ENCODE data around the gene ATG10.

Gene ATG10

DNA sequence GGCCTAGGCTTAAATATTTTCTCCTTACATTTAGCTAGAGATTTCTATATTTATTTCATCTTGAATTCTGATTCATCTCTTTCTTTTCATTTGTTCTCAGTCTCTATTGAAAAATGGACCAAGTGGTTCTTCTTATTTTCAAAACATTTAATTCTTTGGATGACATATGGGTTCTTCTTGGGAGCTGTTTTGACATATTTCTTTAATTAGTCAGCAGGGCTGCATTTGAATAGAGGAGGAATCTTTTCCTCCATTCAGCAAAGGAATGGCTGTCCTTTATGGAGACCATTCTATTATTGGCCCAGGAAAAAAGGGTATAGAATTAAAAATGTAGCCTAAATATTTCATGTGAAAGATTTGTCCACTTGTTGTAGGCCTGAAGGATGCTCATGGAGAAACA lies 196.5 kb downstream of the ATG10 start:
- no peak for DNase-seq

DNA sequence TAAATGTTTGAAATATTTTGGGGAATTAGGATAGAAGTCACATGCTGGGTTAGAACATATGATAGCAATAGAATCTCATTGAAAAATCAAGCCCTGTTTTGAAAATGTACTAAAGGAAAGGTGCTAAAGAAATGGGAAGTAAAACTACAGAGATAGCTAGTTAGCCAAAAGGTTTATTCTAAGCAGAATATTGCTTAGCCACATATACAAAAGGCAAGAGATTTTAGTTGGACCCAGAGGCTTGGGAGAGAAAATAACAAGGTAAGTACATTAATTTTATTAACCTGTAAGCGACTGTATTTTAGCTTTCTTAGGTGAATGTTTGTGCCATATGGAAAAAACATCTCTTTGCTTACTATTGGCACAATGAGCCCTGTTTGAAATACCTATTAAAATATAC lies 198.1 kb downstream of the ATG10 start:
- no peak for DNase-seq

- DNase-seq: peak; percentile 25
Measured at GRCh38 chr5:82174128-82174918, 202.5 kb downstream of the ATG10 start.

DNA sequence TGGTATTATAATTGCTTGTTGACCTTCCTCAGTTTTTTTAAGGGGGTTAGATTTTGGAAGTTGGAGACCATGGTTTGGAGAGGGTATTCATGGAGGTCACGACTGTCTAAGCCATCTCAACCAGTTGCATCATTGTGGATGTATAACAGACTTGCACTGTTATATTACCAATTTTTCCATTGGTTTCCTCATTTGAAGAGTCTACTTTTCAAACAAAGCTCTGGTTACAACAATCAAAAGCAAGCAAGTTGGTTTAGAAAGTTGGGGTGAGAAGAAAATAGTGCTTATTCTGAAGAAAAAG lies 203.0 kb downstream of the ATG10 start:
- no peak for DNase-seq

DNA sequence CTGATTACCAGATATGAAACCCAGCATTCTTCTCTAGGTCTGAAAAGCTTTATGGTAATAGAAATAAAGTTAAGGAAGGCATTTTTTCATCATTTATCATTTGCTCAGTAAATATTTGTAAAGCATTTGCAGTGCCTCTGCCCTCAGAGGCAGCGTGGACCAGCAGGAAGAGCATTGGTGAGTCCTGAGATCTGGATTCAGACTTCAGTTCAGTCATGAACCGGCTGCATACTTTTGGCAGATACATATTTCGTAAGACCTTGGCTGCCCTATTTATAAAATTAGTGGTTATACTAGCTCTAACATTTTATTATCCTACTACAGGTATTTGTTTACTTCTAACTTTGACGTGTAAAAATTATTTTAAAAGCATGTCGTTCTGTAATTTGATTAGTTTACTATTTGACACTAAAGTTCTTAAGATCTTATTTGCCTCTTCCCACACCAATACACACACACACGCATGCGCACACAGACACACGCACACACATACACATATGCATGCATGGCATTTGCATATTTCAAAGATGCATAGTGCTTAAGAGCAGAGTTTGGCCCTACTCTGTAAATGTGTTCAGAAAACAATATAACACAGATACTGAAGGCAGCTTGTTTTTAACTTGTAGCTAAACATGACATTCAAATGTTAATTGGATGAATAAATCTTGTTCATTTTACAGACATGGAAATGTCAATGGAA lies 204.4 kb downstream of the ATG10 start:
- no peak for DNase-seq

GRCh38 chr5:82178378-82178777 lies 206.6 kb downstream of the ATG10 start:
- no peak for DNase-seq

GRCh38 chr5:82182662-82183061 lies 210.8 kb downstream of the ATG10 start:
- no peak for DNase-seq

DNA sequence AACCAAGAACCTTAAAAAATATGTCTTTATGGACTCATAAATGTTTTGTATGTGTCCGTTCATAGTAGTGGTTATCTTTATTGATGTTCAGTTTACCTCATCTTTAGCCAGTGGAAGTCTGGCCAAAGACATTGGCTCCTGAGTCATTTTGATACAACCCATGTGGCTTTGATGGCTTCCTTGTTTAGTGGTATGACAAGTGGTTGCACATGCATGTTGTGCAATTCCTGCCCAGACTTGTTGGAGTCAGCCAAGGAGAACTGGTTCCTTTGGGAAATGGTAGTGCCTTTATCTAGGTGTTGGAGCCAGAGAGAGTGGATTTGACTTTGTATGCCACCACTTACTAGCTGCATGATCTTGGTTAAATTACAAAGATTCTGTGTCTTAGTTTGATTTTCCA lies 212.0 kb downstream of the ATG10 start:
- no peak for DNase-seq

GRCh38 chr5:82185851-82186250 lies 214.0 kb downstream of the ATG10 start:
- DNase-seq: no peak

DNA sequence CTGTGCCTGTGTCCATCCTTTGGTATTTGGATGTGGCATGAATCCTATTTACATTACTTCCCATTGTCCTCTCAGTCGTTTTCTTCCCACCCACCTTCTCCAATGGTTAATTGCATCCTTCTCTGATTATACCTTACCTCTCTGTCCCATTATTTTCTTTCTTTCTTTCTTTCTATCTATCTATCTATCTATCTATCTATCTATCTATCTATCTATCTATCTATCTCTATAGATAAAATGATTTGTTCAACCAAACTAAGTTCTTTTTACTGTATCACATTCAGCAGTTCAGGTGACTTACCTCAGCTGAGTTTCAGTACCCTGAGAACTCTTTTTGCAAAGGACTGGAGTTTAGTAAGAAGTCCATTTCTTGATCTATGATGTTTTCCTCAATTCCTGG lies 225.7 kb downstream of the ATG10 start:
- DNase-seq: no peak

- no peak for DNase-seq
Measured at GRCh38 chr5:82204567-82204966, 232.7 kb downstream of the ATG10 start.

DNA sequence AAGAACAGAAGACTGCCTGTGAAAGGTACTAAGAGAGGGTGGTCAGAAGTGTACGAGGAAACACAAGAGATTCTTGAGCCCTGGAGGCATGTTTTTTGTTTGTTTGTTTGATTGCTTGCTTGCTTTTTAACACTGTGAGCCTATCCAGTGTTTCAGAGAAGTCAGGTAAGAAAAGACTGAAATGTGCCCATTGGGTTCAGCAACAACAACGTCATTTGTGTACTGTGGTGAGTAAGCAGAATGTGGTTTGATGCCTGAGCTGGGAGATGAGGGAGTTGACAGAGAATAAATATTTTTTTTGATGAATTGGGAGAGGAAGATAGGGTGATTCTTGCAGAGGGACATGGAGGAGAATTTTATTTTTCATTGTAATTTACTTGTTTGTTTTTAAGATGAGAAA lies 233.2 kb downstream of the ATG10 start:
- DNase-seq: no peak

GRCh38 chr5:82208371-82208770 lies 236.5 kb downstream of the ATG10 start:
- DNase-seq: no peak

DNA sequence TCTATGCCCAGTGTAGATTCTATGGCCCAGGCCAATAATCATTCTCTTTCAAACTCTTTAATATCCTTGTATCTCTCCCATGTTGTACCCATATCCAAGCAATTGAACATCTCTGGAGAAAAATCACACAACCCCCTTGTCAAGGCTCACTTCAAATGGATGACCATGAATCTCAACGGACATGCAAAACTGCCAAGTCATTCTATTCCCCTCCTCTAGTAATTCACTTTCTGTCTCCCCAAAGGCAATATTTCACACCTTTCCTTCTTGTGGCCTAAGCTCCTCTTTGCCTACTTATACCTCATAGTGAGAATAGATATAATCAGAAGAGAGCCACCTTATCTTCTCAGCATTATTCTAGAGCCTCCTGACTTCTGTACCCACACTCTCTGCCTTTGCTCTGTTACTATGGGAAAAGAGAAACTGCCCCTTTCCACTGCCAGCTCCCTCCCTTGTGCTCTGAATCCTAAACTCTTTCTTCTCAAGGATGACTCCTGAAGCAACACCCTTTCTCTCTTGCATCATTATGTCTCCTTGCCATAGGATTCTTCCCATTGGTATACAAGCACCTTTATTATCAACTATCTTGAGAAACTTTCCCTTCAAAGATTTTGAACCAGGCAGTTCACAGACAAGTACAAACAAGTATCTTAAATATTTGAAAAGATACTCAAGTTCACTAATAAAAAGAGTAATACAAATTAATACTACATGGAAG lies 240.2 kb downstream of the ATG10 start:
- no peak for DNase-seq

- DNase-seq: no peak
Measured at GRCh38 chr5:82217917-82218316, 246.1 kb downstream of the ATG10 start.

GRCh38 chr5:82218374-82219156 lies 246.7 kb downstream of the ATG10 start:
- no peak for DNase-seq

DNA sequence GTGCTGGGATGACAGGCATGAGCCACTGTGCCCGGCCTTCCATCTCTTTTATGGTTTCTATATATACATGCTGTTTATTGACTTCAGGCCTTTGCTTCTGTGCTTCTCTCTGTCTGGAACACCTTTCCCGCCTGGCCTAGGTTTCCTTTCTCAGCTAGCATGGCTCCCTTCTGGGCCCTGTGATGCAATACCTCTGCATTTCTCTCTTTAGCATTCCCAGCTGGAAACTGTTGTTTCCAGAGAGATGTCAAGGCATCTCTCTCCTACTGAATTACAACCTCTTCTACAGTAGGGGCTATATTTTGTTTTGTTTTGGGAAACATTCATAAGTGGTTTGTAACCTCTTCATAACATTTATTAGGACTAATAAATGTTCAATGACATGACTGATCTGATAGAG lies 249.2 kb downstream of the ATG10 start:
- DNase-seq: no peak

DNA sequence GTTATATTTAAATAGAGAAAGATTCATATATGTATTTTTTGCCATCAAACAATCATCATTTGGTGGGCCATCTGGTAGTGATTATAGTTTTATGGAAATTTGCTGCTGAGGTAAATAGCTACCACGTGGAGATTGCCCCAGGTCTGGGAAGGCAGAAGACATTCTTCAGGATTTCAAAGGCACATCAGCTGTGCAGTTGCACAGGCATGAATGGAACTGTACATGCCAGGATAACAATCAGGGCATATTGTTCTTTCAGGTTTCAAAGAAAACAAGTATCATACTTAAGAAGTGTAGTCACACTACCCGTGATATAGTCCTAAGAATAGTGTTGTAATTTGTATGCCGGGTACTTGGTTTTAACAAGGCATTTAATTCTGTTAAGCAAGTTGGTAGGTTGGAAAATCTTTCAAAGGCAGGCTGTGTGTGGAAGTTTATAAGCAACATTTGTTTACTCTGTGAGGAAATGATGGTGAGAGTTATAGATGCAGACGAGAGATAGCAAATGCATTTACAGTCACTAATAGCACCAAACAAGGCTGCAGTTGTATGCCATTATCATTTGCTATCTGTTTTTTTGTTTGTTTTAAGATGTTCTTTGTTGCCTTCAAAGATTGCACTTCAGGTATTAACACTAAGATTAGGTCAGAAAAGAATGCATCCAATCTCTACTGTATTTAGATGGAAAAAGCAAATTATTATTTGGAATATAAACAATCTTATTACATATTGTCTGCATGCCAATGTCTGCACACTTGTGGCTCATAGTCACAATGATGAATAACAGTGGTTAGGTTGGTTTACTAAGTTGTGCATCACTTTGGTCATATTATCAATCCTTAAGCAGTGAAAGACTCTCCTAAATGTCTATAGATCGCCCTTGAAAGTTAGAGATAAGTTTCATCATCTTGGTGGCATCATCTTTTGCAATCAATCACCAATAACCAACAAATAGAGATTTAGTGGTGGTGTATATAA lies 251.1 kb downstream of the ATG10 start:
- no peak for DNase-seq

DNA sequence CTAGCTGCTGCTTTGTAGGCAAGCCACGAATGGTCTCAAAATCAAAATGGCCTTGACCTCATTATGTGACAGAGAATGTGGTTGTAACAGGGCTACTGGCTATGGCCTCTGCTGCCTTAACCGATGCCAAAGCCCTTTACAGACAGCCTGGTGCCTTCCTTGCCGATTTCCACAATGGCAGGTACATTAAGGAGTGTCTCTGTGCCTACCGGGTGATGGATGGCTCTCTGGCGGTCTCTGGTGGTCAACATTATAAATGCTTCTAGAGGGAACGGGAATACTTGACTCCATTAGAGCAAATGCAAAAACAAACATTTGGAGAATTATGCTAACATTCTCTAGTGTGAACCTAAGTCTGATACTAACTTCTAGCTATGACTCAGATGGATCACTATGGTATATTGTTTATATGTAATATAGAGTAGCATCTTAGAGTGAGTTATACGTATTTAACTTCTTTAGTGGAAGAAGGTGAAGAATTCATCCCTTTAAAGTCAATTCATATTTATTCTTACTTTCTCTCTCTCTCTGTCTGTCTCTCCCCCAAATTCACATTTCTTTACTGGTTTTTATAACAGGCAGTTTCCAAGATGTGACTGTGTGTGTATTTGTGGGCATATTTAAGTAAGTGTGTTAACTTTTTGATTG lies 253.8 kb downstream of the ATG10 start:
- DNase-seq: peak; percentile 35

DNA sequence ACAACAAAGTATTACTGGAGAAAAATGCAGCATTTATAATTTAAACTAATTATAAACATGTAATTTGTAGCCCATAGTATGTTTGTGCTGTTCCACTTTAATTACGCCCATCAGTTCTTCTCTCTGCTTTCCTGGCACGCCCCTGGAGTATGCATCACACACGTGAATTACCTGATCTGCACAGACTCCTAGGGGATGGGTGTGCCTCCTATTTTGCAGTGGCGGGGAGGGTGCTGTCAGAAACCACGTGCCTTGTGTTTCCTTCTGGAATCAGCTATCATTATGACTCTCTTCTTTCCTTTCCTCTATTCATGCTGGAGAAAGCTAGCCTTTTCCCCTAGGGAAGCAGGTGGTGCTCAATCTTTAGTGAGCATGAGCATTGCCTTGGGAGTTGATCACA lies 263.1 kb downstream of the ATG10 start:
- DNase-seq: no peak

GRCh38 chr5:82244151-82244550 lies 272.3 kb downstream of the ATG10 start:
- DNase-seq: no peak
